ENCODE results near the gene CEPT1. TPM values are rescaled to one million over a fixed set of nuclear protein-coding genes. Genes with fewer than 3 reads are reported as not detected.
"Not testable (repeated sequence)": the region's sequence is repeated elsewhere in the genome, so short reads cannot be mapped to it uniquely, and the experiment has no call there.

Gene CEPT1
- total RNA-seq, 1 donor from 2014 or later, result 34.9 TPM

- no peak for DNase-seq (ENCODE audit: low spot score)
Measured at GRCh38 chr1:111209622-111210021, 69.6 kb downstream of the CEPT1 start.

- no peak for DNase-seq (ENCODE audit: low spot score)
Measured at GRCh38 chr1:111211921-111212320, 71.9 kb downstream of the CEPT1 start.

- no peak for DNase-seq (ENCODE audit: low spot score)
Measured at GRCh38 chr1:111212634-111213335, 72.8 kb downstream of the CEPT1 start.

- DNase-seq (ENCODE audit: low spot score), result no peak
Measured at GRCh38 chr1:111213412-111213811, 73.4 kb downstream of the CEPT1 start.

GRCh38 chr1:111214074-111214801, 74.2 kb downstream of the CEPT1 start:
- DNase-seq (ENCODE audit: low spot score), result no peak

- DNase-seq (ENCODE audit: low spot score), result no peak
Measured at GRCh38 chr1:111214884-111215283, 74.9 kb downstream of the CEPT1 start.

- DNase-seq (ENCODE audit: low spot score), result not testable (repeated sequence)
Measured at GRCh38 chr1:111215285-111215684, 75.3 kb downstream of the CEPT1 start.

GRCh38 chr1:111216751-111217150, 76.7 kb downstream of the CEPT1 start:
- DNase-seq (ENCODE audit: low spot score), result no peak

- DNase-seq (ENCODE audit: low spot score), result no peak
Measured at GRCh38 chr1:111217183-111217910, 77.3 kb downstream of the CEPT1 start.

GRCh38 chr1:111218701-111219556, 78.9 kb downstream of the CEPT1 start:
- DNase-seq (ENCODE audit: low spot score), result no peak

- DNase-seq (ENCODE audit: low spot score), result no peak
Measured at GRCh38 chr1:111219557-111220286, 79.7 kb downstream of the CEPT1 start.

- DNase-seq (ENCODE audit: low spot score), result no peak
Measured at GRCh38 chr1:111220302-111220890, 80.4 kb downstream of the CEPT1 start.

- no peak for DNase-seq (ENCODE audit: low spot score)
Measured at GRCh38 chr1:111221276-111221632, 81.2 kb downstream of the CEPT1 start.

- DNase-seq (ENCODE audit: low spot score), result peak; percentile 33
Measured at GRCh38 chr1:111221633-111222291, 81.7 kb downstream of the CEPT1 start.

- DNase-seq (ENCODE audit: low spot score), result peak; percentile 68
Measured at GRCh38 chr1:111222308-111223125, 82.5 kb downstream of the CEPT1 start.

- DNase-seq (ENCODE audit: low spot score), result no peak
Measured at GRCh38 chr1:111223126-111223685, 83.2 kb downstream of the CEPT1 start.

GRCh38 chr1:111225091-111225490, 85.1 kb downstream of the CEPT1 start:
- DNase-seq (ENCODE audit: low spot score), result no peak

- DNase-seq (ENCODE audit: low spot score), result no peak
Measured at GRCh38 chr1:111225717-111226400, 85.8 kb downstream of the CEPT1 start.

All from mucosa of gallbladder (tissue), 1 donor.